Liver (tissue), 9 donors: Measurements from ENCODE around the gene ANKRD13B. TPM values are rescaled to one million over a fixed set of nuclear protein-coding genes. Genes with fewer than 3 reads are reported as not detected.

Experiments
- DNase-seq: peaks from one replicate; pipeline ENCODE4 v3.0.0-alpha.2; 2017; ENCODE audit warnings: low spot score
- H3K27ac ChIP-seq, 2 donors: one replicate each; pipeline ENCODE4 v1.7.0; 2013; ENCODE audit warnings: inconsistent platforms in 2 of 2, low read length in 2 of 2, control low read depth in 1 of 2, low read depth in 1 of 2, mild to moderate bottlenecking in 1 of 2
- H3K27me3 ChIP-seq, 4 donors: one replicate each; pipeline versions ENCODE4 v1.6.1 to v1.7.0; 2013; ENCODE audit warnings: low read length in 3 of 4, inconsistent platforms in 1 of 4, mild to moderate bottlenecking in 1 of 4, moderate library complexity in 1 of 4; ENCODE audit not compliant: control insufficient read depth in 4 of 4, insufficient read depth in 4 of 4
- H3K36me3 ChIP-seq, 4 donors: one replicate each; pipeline versions ENCODE4 v1.6.1 to v1.7.0; 2013; ENCODE audit warnings: low read length in 3 of 4, mild to moderate bottlenecking in 3 of 4, low read depth in 1 of 4, moderate library complexity in 1 of 4; ENCODE audit not compliant: control insufficient read depth in 4 of 4, insufficient read depth in 3 of 4
- H3K4me1 ChIP-seq, 4 donors: one replicate each; pipeline versions ENCODE4 v1.6.1 to v1.7.0; 2013; ENCODE audit warnings: low read length in 3 of 4, mild to moderate bottlenecking in 3 of 4, moderate library complexity in 1 of 4; ENCODE audit not compliant: control insufficient read depth in 4 of 4, insufficient read depth in 4 of 4
- H3K4me3 ChIP-seq, 3 donors: one replicate each; pipeline versions ENCODE4 v1.6.1 to v1.7.0; 2013; ENCODE audit warnings: low read length in 3 of 3, control low read depth in 1 of 3, low read depth in 1 of 3, mild to moderate bottlenecking in 1 of 3
- H3K9ac ChIP-seq, 2 donors: one replicate each; pipeline ENCODE4 v1.7.0; 2013; ENCODE audit warnings: low read length in 2 of 2, mild to moderate bottlenecking in 2 of 2, moderate library complexity in 2 of 2, control low read depth in 1 of 2, low read depth in 1 of 2
- H3K9me3 ChIP-seq, 4 donors: one replicate each; pipeline versions ENCODE4 v1.6.1 to v1.7.0; 2013; ENCODE audit warnings: low read length in 3 of 4; ENCODE audit not compliant: control insufficient read depth in 4 of 4
- ATF3 ChIP-seq: IDR thresholded peaks from 2 replicates; pipeline ENCODE4 v1.6.1; 2016; ENCODE audit warnings: antibody characterized with exemption
- CTCF ChIP-seq: fragments of 150-350 bp; IDR thresholded peaks from 2 replicates; pipeline ENCODE4 v1.5.1; 2017; ENCODE audit warnings: improper control_type of control experiment, low read depth, low read length; ENCODE audit not compliant: missing input control
- EGR1 ChIP-seq, 2 donors: IDR thresholded peaks; 2 replicates each; pipeline ENCODE4 v1.6.1; 2016 to 2018; ENCODE audit warnings: antibody characterized with exemption in 2 of 2, low read depth in 2 of 2
- GABPA ChIP-seq, 2 donors: IDR thresholded peaks in 1 of 2; conservative IDR thresholded peaks in 1 of 2; 2 replicates each; pipeline ENCODE4 v1.6.1; 2016; ENCODE audit warnings: antibody characterized with exemption in 2 of 2, mild to moderate bottlenecking in 1 of 2, moderate library complexity in 1 of 2
- HNF4G ChIP-seq: IDR thresholded peaks from 2 replicates; pipeline ENCODE4 v1.6.1; 2016; ENCODE audit warnings: antibody characterized with exemption
- JUND ChIP-seq, 2 donors: IDR thresholded peaks; 2 replicates each; pipeline ENCODE4 v1.6.1; 2016; ENCODE audit warnings: antibody characterized with exemption in 2 of 2
- NR2F2 ChIP-seq: IDR thresholded peaks from 2 replicates; pipeline ENCODE4 v1.6.1; 2016; ENCODE audit warnings: antibody characterized with exemption
- REST ChIP-seq: IDR thresholded peaks from 2 replicates; pipeline ENCODE4 v1.6.1; 2016; ENCODE audit warnings: antibody characterized with exemption, mild to moderate bottlenecking
- RXRA ChIP-seq, 2 donors: IDR thresholded peaks; 2 replicates each; pipeline ENCODE4 v1.6.1; 2017 to 2018; ENCODE audit warnings: antibody characterized with exemption in 2 of 2, mild to moderate bottlenecking in 1 of 2
- YY1 ChIP-seq: IDR thresholded peaks from 2 replicates; pipeline ENCODE4 v1.6.1; 2016; ENCODE audit warnings: antibody characterized with exemption, mild to moderate bottlenecking
- ZBTB33 ChIP-seq: IDR thresholded peaks from 2 replicates; pipeline ENCODE4 v1.6.1; 2016; ENCODE audit warnings: antibody characterized with exemption
- WGBS: extraction: QIAGEN DNeasy Blood & Tissue Kit; methylation state at CpG from one replicate; pipeline ENCODE4 v1.1.7; 2013; 5-methylcytosine and 5-hydroxymethylcytosine counted together
- polyA plus RNA-seq, 2 donors: library from polyadenylated mRNA; stranded (reverse) in 1 of 2; unstranded in 1 of 2; fragments of 200-250 nt in 1 of 2; fragments of >200 nt in 1 of 2; fragmentation: Nextera tagmentation in 1 of 2; extraction: Ambion mirVana in 1 of 2; gene quantifications; one replicate each; pipeline versions ENCODE4 v1.2.1 to v1.2.3, GENCODE V29; 2013 to 2015
- total RNA-seq, 2 donors: library from RNA; depleted of rRNA; stranded (reverse); fragments of >200 nt; gene quantifications; one replicate each; pipeline ENCODE4 v1.2.3, GENCODE V29; 2014
- donor health status: healthy.
- donor health status: healthy.
- donor health status: healthy.
- donor health status: healthy.
- donor health status: healthy.

Gene ANKRD13B
- total and polyA plus RNA-seq, 4 donors: 0.06 to 1.6 (median 0.51) TPM

GRCh38 chr17:29648005-29648404, 55.1 kb downstream of the ANKRD13B start (continued):
- no peak for TF ChIP-seq REST

- WGBS: 95% methylated on average over 5 of the region's 5 CpGs
- no peaks in the 10 kb centered on the region for H3K4me1 ChIP-seq
- H3K27me3 ChIP-seq: no peaks in the 10 kb centered on the region
- TF ChIP-seq EGR1 (IDR thresholded peaks at IDR 0.05; ENCODE audit: low read depth in 2 of 2) (no peak), CTCF (no peak), YY1 (no peak), RXRA (IDR thresholded peaks at IDR 0.05) (no peak), REST (no peak), NR2F2 (no peak), HNF4G (no peak), ZBTB33 (no peak), ATF3 (no peak), JUND (IDR thresholded peaks at IDR 0.05) (no peak), GABPA (IDR thresholded peaks at IDR 0.05 in 1 of 2, conservative IDR thresholded peaks at IDR 0.05 in 1 of 2) (no peak)
- no peaks in the 10 kb centered on the region for H3K9me3 ChIP-seq
- no peak overlapping the region for H3K27ac ChIP-seq
- no peak overlapping the region for H3K9ac ChIP-seq
- DNase-seq: no peak
- H3K36me3 ChIP-seq: peaks cover 0 to 4% (median 3%) of the 10 kb centered on the region in 4 donors
- H3K4me3 ChIP-seq: no peak overlapping the region
These were observed 56.4 kb downstream of the ANKRD13B start for GRCh38 chr17:29649359-29649758.
